Naive thymus-derived CD8-positive, alpha-beta T cell (primary cell): Measurements from ENCODE around the gene SERTM1. TPM values are rescaled to one million over a fixed set of nuclear protein-coding genes. Genes with fewer than 3 reads are reported as not detected.
A peak's percentile ranks its signal among the peaks of the same experiment; 100 is the strongest.

Experiments
- ATAC-seq, 2 donors: fragments of 150-1000 bp; cut with Tn5 transposase in 1 of 2; sonication (Bioruptor Pico), chemical (Tn5 transposase) in 1 of 2; 1 replicate in 1 of 2; 2 replicates in 1 of 2; pipeline ENCODE4 v1.10.0; 2021; ENCODE audit warnings: mild to moderate bottlenecking in 2 of 2, moderate library complexity in 2 of 2
- POLR2A ChIA-PET: fragments of 350-600 bp; sonication (Branson Sonifier 250); formaldehyde crosslinking; loops from one replicate; lab custom pipeline; 2021; ENCODE audit warnings: antibody characterized with exemption; lab: Charles Lee
- DNase-seq, 10 donors: peaks; one replicate each; pipeline versions ENCODE4 v3.0.0 to v3.0.0-alpha.2; 2020 to 2022
- H3K27ac Mint-ChIP-seq, 10 donors: one replicate each; pipeline ENCODE4 v1.8.0; 2020 to 2022; ENCODE audit warnings: mild to moderate bottlenecking in 10 of 10, mixed read lengths in 10 of 10, moderate library complexity in 4 of 10, inconsistent platforms in 1 of 10
- H3K27me3 Mint-ChIP-seq, 5 donors: one replicate each; pipeline ENCODE4 v1.8.0; 2021 to 2022; ENCODE audit warnings: mixed read lengths in 5 of 5
- H3K36me3 Mint-ChIP-seq, 3 donors: one replicate each; pipeline ENCODE4 v1.8.0; 2020 to 2022; ENCODE audit warnings: mixed read lengths in 3 of 3, mild to moderate bottlenecking in 2 of 3, inconsistent platforms in 1 of 3
- H3K4me1 Mint-ChIP-seq, 4 donors: one replicate each; pipeline ENCODE4 v1.8.0; 2021 to 2022; ENCODE audit warnings: mixed read lengths in 4 of 4
- H3K4me3 Mint-ChIP-seq, 10 donors: one replicate each; pipeline ENCODE4 v1.8.0; 2020 to 2022; ENCODE audit warnings: mild to moderate bottlenecking in 10 of 10, mixed read lengths in 10 of 10, moderate library complexity in 6 of 10, inconsistent platforms in 1 of 10
- H3K9me3 Mint-ChIP-seq, 9 donors: one replicate each; pipeline ENCODE4 v1.8.0; 2020 to 2022; ENCODE audit warnings: mixed read lengths in 9 of 9, mild to moderate bottlenecking in 3 of 9, inconsistent platforms in 1 of 9, moderate library complexity in 1 of 9
- polyA plus RNA-seq, 3 donors: library from polyadenylated mRNA; unstranded; fragments of 300-500 nt; fragmentation: Illumina TruSeq; gene quantifications; one replicate each; pipeline ENCODE4 v1.2.3, GENCODE V29; 2021
- total RNA-seq, 8 experiments: library from RNA in 2 of 8; stranded (reverse) in 2 of 8; gene quantifications; one replicate each; pipeline ENCODE4 v1.2.3 and lab custom pipeline; 2021 to 2026

SERTM1 gene
- total and polyA plus RNA-seq, 5 experiments from 2014 or later, result not detected

GRCh38 chr13:36717017-36717416 lies 43.2 kb downstream of the SERTM1 start:
- DNase-seq (no peak), ATAC-seq (no peak)
- Mint-ChIP-seq H3K4me1 (no peaks in the 10 kb centered on the region), H3K4me3 (no peak overlapping the region), H3K9me3 (no peaks in the 10 kb centered on the region), H3K27me3 (peaks cover 7 to 56% (median 27%) of the 10 kb centered on the region in 5 donors), H3K27ac (no peak overlapping the region), H3K36me3 (no peaks in the 10 kb centered on the region)
- POLR2A ChIA-PET, result no interaction called here

- no peak for ATAC-seq
- no peak overlapping the region for H3K27ac Mint-ChIP-seq
- no peaks in the 10 kb centered on the region for H3K4me1 Mint-ChIP-seq
- POLR2A ChIA-PET, result no interaction called here
- H3K27me3 Mint-ChIP-seq, result peaks cover 7 to 49% (median 25%) of the 10 kb centered on the region in 5 donors
- no peak for DNase-seq
- no peaks in the 10 kb centered on the region for H3K9me3 Mint-ChIP-seq
- H3K4me3 Mint-ChIP-seq, result no peak overlapping the region
- H3K36me3 Mint-ChIP-seq, result no peaks in the 10 kb centered on the region
These were observed 44.2 kb downstream of the SERTM1 start for GRCh38 chr13:36717966-36718545.

GRCh38 chr13:36718686-36719085 lies 44.9 kb downstream of the SERTM1 start:
- Mint-ChIP-seq H3K9me3 (no peaks in the 10 kb centered on the region), H3K36me3 (no peaks in the 10 kb centered on the region), H3K4me1 (no peaks in the 10 kb centered on the region), H3K27ac (no peak overlapping the region), H3K4me3 (no peak overlapping the region), H3K27me3 (peaks cover 7 to 49% (median 30%) of the 10 kb centered on the region in 5 donors)
- ATAC-seq (no peak), DNase-seq (no peak)
- POLR2A ChIA-PET, result no interaction called here

- H3K27ac Mint-ChIP-seq, result no peak overlapping the region
- H3K4me3 Mint-ChIP-seq, result no peak overlapping the region
- no peaks in the 10 kb centered on the region for H3K36me3 Mint-ChIP-seq
- no peaks in the 10 kb centered on the region for H3K9me3 Mint-ChIP-seq
- DNase-seq (no peak), ATAC-seq (no peak)
- H3K27me3 Mint-ChIP-seq, result peaks cover 6 to 28% (median 19%) of the 10 kb centered on the region in 5 donors
- H3K4me1 Mint-ChIP-seq, result no peaks in the 10 kb centered on the region
- POLR2A ChIA-PET, result no interaction called here
These were observed 50.3 kb downstream of the SERTM1 start for GRCh38 chr13:36724141-36724540.

GRCh38 chr13:36725936-36726335 lies 52.1 kb downstream of the SERTM1 start:
- H3K4me1 Mint-ChIP-seq, result no peaks in the 10 kb centered on the region
- no peaks in the 10 kb centered on the region for H3K9me3 Mint-ChIP-seq
- ATAC-seq (no peak), DNase-seq (no peak)
- H3K27me3 Mint-ChIP-seq, result peaks cover 5 to 20% (median 9%) of the 10 kb centered on the region in 5 donors
- POLR2A ChIA-PET, result no interaction called here
- no peaks in the 10 kb centered on the region for H3K36me3 Mint-ChIP-seq
- H3K27ac Mint-ChIP-seq, result no peak overlapping the region
- H3K4me3 Mint-ChIP-seq, result no peak overlapping the region

GRCh38 chr13:36728006-36728405 lies 54.2 kb downstream of the SERTM1 start:
- no peak for ATAC-seq
- no peaks in the 10 kb centered on the region for H3K9me3 Mint-ChIP-seq

GRCh38 chr13:36736119-36736726 lies 62.4 kb downstream of the SERTM1 start:
- Mint-ChIP-seq H3K27me3 (peaks cover 0 to 9% (median 1%) of the 10 kb centered on the region in 5 donors), H3K9me3 (no peaks in the 10 kb centered on the region), H3K27ac (no peak overlapping the region), H3K4me1 (no peaks in the 10 kb centered on the region), H3K4me3 (no peak overlapping the region), H3K36me3 (no peaks in the 10 kb centered on the region)
- DNase-seq (peak in 7 of 10 donors; percentile 7 to 63 (median 28)), ATAC-seq (no peak)
- POLR2A ChIA-PET, result no interaction called here

More at GRCh38 chr13:36728006-36728405, 54.2 kb downstream of the SERTM1 start:
- Mint-ChIP-seq H3K27me3 (peaks cover 0 to 10% (median 3%) of the 10 kb centered on the region in 5 donors), H3K4me1 (no peaks in the 10 kb centered on the region), H3K4me3 (no peak overlapping the region), H3K27ac (no peak overlapping the region), H3K36me3 (no peaks in the 10 kb centered on the region)
- no peak for DNase-seq
- POLR2A ChIA-PET, result no interaction called here

GRCh38 chr13:36737524-36738083 lies 63.8 kb downstream of the SERTM1 start:
- Mint-ChIP-seq H3K36me3 (no peaks in the 10 kb centered on the region), H3K4me1 (no peaks in the 10 kb centered on the region), H3K9me3 (no peaks in the 10 kb centered on the region), H3K27me3 (peaks cover 0 to 9% (median 1%) of the 10 kb centered on the region in 5 donors), H3K27ac (no peak overlapping the region), H3K4me3 (no peak overlapping the region)
- no peak for ATAC-seq
- no peak for DNase-seq
- POLR2A ChIA-PET, result no interaction called here

- H3K4me1 Mint-ChIP-seq, result no peaks in the 10 kb centered on the region
- peaks cover 0 to 4% (median 2%) of the 10 kb centered on the region in 5 donors for H3K27me3 Mint-ChIP-seq
- no peak for ATAC-seq
- H3K4me3 Mint-ChIP-seq, result no peak overlapping the region
- no peak overlapping the region for H3K27ac Mint-ChIP-seq
- H3K9me3 Mint-ChIP-seq, result peaks cover 0 to 1% (median 0%) of the 10 kb centered on the region in 9 donors
- POLR2A ChIA-PET, result interaction anchor here (0.6 kb wide), 1 partner anchor 31 kb away, joined by 3 read pairs; no protein-coding TSS in a partner anchor
- H3K36me3 Mint-ChIP-seq, result no peaks in the 10 kb centered on the region
- no peak for DNase-seq
These were observed 71.6 kb downstream of the SERTM1 start for GRCh38 chr13:36745436-36745835.

- H3K4me3 Mint-ChIP-seq, result no peak overlapping the region
- peaks cover 0 to 7% (median 2%) of the 10 kb centered on the region in 9 donors for H3K9me3 Mint-ChIP-seq
- DNase-seq, result no peak
- POLR2A ChIA-PET, result interaction anchor here (0.6 kb wide), 1 partner anchor 32 kb away, joined by 3 read pairs; no protein-coding TSS in a partner anchor
- H3K27me3 Mint-ChIP-seq, result peaks cover 2 to 8% (median 5%) of the 10 kb centered on the region in 5 donors
- no peaks in the 10 kb centered on the region for H3K4me1 Mint-ChIP-seq
- H3K36me3 Mint-ChIP-seq, result peaks cover 0 to 4% (median 0%) of the 10 kb centered on the region in 3 donors
- ATAC-seq, result no peak
- H3K27ac Mint-ChIP-seq, result no peak overlapping the region
These were observed 72.2 kb downstream of the SERTM1 start for GRCh38 chr13:36746051-36746450.

Other genes with a start within 250 kb of the SERTM1 start
- not detected for gene CCNA1, start 241.5 kb upstream of the SERTM1 start, total RNA-seq
- not detected for gene CCNA1, start 241.5 kb upstream of the SERTM1 start, polyA plus RNA-seq
- 10 to 100 TPM; 12.5 to 14.4 TPM for gene RFXAP, start 145.2 kb downstream of the SERTM1 start, total RNA-seq
- 1 to 10 TPM; 1.4 to 3.3 (median 2.4) TPM for gene RFXAP, start 145.2 kb downstream of the SERTM1 start, polyA plus RNA-seq
- gene SMAD9, start 246.2 kb downstream of the SERTM1 start, total RNA-seq, result not detected
- under 1 TPM; 0.03 to 0.07 (median 0.03) TPM for gene SMAD9, start 246.2 kb downstream of the SERTM1 start, polyA plus RNA-seq